HEK293T (cell line): Measurements from ENCODE around the gene NEB.

ENCODE experiments used
- CTCF ChIA-PET: fragments of 350-600 bp; formaldehyde crosslinking; extraction: SDS; loops from one replicate; lab custom pipeline; 2021; ENCODE audit warnings: antibody characterized with exemption, inconsistent platforms; lab: Yijun Ruan, JAX
- POLR2A ChIA-PET: fragments of 350-600 bp; formaldehyde crosslinking; extraction: SDS; loops from one replicate; lab custom pipeline; 2020; ENCODE audit warnings: antibody characterized with exemption, inconsistent platforms; lab: Yijun Ruan, JAX
- DNase-seq: peaks from one replicate; pipeline ENCODE4 v3.0.0; 2012; ENCODE audit warnings: mixed read lengths; ENCODE audit errors: extremely low spot score
- ARNT ChIP-seq: fragments of 450-650 bp; IDR thresholded peaks from 2 replicates; pipeline ENCODE4 v1.6.1; 2017; ENCODE audit warnings: mild to moderate bottlenecking
- BHLHE40 ChIP-seq: fragments of 450-650 bp; IDR thresholded peaks from 2 replicates; pipeline ENCODE4 v1.6.1; 2016; ENCODE audit warnings: mild to moderate bottlenecking, moderate library complexity, borderline replicate concordance
- CTBP1 ChIP-seq: fragments of 450-650 bp; IDR thresholded peaks from 2 replicates; pipeline ENCODE4 v1.6.1; 2016; ENCODE audit warnings: borderline replicate concordance
- ELF4 ChIP-seq: fragments of 450-650 bp; IDR thresholded peaks from 2 replicates; pipeline ENCODE4 v1.6.1; 2017; ENCODE audit warnings: antibody characterized with exemption
- FOXA1 ChIP-seq: fragments of 450-650 bp; IDR thresholded peaks from 2 replicates; pipeline ENCODE4 v1.6.1; 2016; ENCODE audit warnings: mild to moderate bottlenecking
- FOXK2 ChIP-seq: fragments of 450-650 bp; IDR thresholded peaks from 2 replicates; pipeline ENCODE4 v1.6.1; 2016; ENCODE audit warnings: mild to moderate bottlenecking
- FOXM1 ChIP-seq: fragments of 450-650 bp; IDR thresholded peaks from 2 replicates; pipeline ENCODE4 v1.6.1; 2017; ENCODE audit warnings: mild to moderate bottlenecking, borderline replicate concordance
- HDGF ChIP-seq: fragments of 450-650 bp; IDR thresholded peaks from 2 replicates; pipeline ENCODE4 v1.6.1; 2017; ENCODE audit warnings: antibody characterized with exemption, borderline replicate concordance
- L3MBTL2 ChIP-seq: fragments of 450-650 bp; conservative IDR thresholded peaks from 2 replicates; pipeline ENCODE4 v1.6.1; 2016; ENCODE audit warnings: mild to moderate bottlenecking
- LEF1 ChIP-seq: fragments of 450-650 bp; IDR thresholded peaks from 2 replicates; pipeline ENCODE4 v1.6.1; 2017; ENCODE audit warnings: mild to moderate bottlenecking, borderline replicate concordance
- NFRKB ChIP-seq: fragments of 450-650 bp; IDR thresholded peaks from 2 replicates; pipeline ENCODE4 v1.6.1; 2016; ENCODE audit warnings: mild to moderate bottlenecking, moderate library complexity
- SP1 ChIP-seq: fragments of 450-650 bp; IDR thresholded peaks from 2 replicates; pipeline ENCODE4 v1.6.1; 2017
- SUZ12 ChIP-seq: fragments of 450-650 bp; IDR thresholded peaks from 2 replicates; pipeline ENCODE4 v1.6.1; 2016; ENCODE audit warnings: mild to moderate bottlenecking
- TARDBP ChIP-seq: fragments of 450-650 bp; IDR thresholded peaks from 2 replicates; pipeline ENCODE4 v1.6.1; 2016
- ZNF384 ChIP-seq: fragments of 450-650 bp; IDR thresholded peaks from 2 replicates; pipeline ENCODE4 v1.6.1; 2016
- TF ChIP-seq, protein P1 (sequence below): fragments of 450-650 bp; IDR thresholded peaks from 2 replicates; pipeline ENCODE4 v1.6.1; 2016

Gene NEB

DNA sequence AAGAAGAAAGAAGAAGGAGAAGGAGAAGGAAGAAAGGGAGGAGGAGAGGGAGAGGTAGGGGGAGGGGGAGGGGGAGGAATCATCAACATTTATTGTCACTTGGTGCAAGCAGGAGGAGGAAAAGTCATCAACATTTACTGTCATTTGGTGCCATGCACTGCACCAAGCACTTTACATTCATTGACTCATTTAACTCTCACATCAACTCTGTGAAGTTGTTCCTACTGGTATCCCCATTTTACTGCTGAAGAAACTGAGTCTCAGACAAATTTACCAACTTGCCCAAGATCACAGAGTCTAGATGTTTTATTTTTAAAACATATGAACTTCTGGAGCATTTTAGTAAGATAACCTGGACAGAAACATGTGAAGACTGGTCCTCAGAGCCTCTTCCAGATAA, 46.7 kb upstream of the NEB start:
- TF ChIP-seq SUZ12 (no peak), NFRKB (no peak), FOXM1 (no peak), SP1 (no peak), FOXK2 (no peak), ELF4 (no peak), LEF1 (no peak), ARNT (no peak), FOXA1 (no peak), ZNF384 (no peak), CTBP1 (no peak)
- TF ChIP-seq, protein P1, sequence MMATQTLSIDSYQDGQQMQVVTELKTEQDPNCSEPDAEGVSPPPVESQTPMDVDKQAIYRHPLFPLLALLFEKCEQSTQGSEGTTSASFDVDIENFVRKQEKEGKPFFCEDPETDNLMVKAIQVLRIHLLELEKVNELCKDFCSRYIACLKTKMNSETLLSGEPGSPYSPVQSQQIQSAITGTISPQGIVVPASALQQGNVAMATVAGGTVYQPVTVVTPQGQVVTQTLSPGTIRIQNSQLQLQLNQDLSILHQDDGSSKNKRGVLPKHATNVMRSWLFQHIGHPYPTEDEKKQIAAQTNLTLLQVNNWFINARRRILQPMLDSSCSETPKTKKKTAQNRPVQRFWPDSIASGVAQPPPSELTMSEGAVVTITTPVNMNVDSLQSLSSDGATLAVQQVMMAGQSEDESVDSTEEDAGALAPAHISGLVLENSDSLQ: no peak
- POLR2A ChIA-PET: no interaction called here
- CTCF ChIA-PET: no interaction called here
- DNase-seq: no peak

DNA sequence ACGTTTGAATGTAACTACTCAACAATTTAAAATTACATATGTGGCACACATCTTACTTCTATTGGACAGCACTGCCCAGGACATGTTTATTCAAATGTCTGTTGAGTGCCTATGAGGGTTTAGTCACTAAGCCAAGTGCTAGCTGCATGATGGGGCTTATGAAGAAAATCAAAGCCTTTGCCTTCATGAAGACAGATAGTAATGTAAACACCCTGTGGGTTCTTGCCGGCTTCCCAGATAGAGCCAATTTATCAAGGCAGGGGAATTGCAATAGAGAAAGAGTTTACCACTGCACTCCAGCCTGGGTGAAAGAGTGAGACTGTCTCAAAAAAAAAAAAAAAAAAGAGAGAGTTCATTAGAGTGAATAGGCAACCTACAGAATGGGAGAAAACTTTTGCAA, 43.7 kb upstream of the NEB start:
- no peak for DNase-seq
- ChIA-PET CTCF (interaction anchor here (1.0 kb wide), 1 partner anchor 45 kb away, joined by 4 read pairs; no protein-coding TSS in a partner anchor), POLR2A (no interaction called here)
- no peak for TF ChIP-seq NFRKB
- TF ChIP-seq L3MBTL2: no peak
- no peak for TF ChIP-seq FOXM1
- TF ChIP-seq BHLHE40: no peak
- TF ChIP-seq, protein P1: no peak

DNA sequence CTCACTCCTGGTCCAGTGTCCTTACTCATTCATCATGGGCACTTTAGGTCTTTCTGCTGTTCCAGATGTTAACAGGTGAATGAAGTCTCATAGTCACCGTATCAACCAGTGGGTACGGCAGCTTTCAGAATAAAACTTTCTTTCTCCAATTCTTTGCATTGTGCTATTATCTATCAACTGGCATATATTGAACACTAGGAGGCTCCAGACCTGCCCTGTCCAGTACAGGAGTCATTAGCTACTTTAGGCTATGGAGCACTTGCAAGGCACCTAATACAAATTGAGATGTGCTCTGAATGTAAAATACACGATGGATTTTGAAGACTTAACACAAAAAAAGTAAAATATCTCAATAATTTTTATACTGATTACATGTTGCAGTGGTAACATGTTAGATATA, 43.2 kb upstream of the NEB start:
- TF ChIP-seq, protein P1: no peak
- TF ChIP-seq BHLHE40 (no peak), TARDBP (no peak), SP1 (no peak), L3MBTL2 (no peak), FOXA1 (no peak), HDGF (no peak), ARNT (no peak), FOXK2 (no peak), SUZ12 (no peak), CTBP1 (no peak), ELF4 (no peak), FOXM1 (no peak), NFRKB (no peak), ZNF384 (no peak), LEF1 (no peak)
- ChIA-PET CTCF (interaction anchor here (1.0 kb wide), 1 partner anchor 45 kb away, joined by 4 read pairs; no protein-coding TSS in a partner anchor), POLR2A (no interaction called here)
- no peak for DNase-seq

DNA sequence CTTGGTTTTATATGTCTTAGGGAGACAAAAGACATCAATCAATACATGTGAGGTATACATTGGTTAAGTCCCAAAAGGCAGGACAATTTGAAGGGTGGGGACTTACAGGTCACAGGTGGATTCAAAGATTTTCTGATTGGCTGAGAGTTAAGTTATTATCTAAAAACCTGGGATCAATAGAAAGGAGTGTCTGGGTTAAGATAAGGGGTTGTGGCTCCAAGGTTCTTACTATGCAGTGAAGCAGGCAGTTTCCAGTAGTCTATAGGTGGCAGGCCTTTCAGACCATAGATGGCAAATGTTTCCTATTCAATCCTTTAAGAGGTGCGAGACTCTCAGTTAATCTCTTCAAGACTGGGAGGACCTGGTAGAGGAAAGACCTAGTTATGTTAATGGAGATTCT, 42.1 kb upstream of the NEB start:
- ChIA-PET CTCF (no interaction called here), POLR2A (no interaction called here)
- no peak for DNase-seq
- TF ChIP-seq LEF1 (no peak), FOXM1 (no peak), ZNF384 (no peak), L3MBTL2 (no peak), NFRKB (no peak), SUZ12 (no peak), TARDBP (no peak), SP1 (no peak), BHLHE40 (no peak), ARNT (no peak), CTBP1 (no peak), ELF4 (no peak), FOXA1 (no peak), FOXK2 (no peak), HDGF (no peak)

DNA sequence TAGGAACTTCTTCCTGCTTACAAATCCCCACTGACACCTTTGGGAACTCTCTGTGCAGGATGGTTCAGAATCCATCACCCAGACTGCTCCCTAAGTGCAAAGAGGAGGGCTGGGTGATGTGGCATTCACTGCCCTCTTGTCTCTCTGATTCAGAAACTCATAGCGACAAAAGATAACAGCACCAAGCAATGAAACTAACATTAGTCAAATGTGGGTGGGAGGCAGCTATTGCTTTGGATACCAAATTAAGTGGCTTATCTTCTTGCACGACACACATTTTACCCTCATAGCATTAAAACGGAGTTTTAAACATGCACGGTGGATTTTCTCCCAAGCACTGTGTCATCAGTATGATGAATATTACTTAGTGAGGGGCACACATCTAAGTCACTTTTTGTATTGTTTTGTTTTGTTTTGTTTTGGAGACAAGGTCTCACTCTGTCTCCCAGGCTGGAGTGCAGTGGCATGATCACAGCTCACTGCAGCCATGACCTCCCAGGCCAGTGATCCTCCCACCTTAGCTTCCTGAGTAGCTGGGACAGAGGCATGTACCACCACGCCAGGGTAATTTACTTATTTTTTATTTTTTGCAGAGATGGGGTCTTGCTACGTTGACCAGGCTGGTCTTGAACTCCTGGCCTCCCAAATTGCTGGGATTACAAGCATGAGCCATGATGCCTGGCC, 40.9 kb upstream of the NEB start:
- DNase-seq: no peak
- POLR2A ChIA-PET: no interaction called here
- TF ChIP-seq ZNF384 (no peak), L3MBTL2 (no peak), ARNT (no peak), ELF4 (no peak), FOXK2 (no peak), SUZ12 (no peak), SP1 (no peak), CTBP1 (no peak), HDGF (no peak), LEF1 (no peak), NFRKB (no peak)
- TF ChIP-seq, protein P1: no peak
- CTCF ChIA-PET: no interaction called here

DNA sequence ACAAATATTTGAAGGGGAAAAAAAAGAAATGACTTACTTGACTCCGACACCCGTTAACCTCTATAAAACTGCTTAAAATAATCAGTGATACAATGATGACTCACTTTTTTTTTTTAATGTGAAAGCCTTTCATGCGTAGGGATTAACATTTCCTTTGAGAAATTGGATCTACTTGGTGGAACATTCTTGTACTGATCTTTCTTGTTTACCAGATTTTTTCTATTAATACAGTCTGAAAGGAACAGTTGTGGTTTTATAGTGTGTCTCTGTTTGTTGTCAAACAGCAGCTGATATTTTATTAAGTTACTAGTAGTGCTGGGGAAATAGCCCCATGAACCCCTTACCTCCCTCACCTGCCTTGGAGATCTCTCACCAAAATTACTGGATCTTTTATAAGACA, 40.2 kb upstream of the NEB start:
- ChIA-PET CTCF (no interaction called here), POLR2A (no interaction called here)
- no peak for DNase-seq
- TF ChIP-seq ZNF384 (no peak), CTBP1 (no peak), SUZ12 (no peak), TARDBP (no peak), BHLHE40 (no peak), SP1 (no peak), HDGF (no peak), FOXK2 (no peak), ARNT (no peak), NFRKB (no peak), L3MBTL2 (no peak), FOXM1 (no peak)
- TF ChIP-seq, protein P1: no peak
